OCI-M2 (cell line): Measurements from ENCODE around the gene VSIG4.
A peak's percentile ranks its signal among the peaks of the same experiment; 100 is the strongest.

Experiments used
- DNase-seq: peaks from one replicate; lab custom pipeline; 2025; ENCODE audit not compliant: unreplicated experiment; lab: John Stamatoyannopoulos, UW

The VSIG4 gene

GRCh38 chrX:66024092-66024467 lies 15.8 kb downstream of the VSIG4 start:
- DNase-seq = no peak

DNA sequence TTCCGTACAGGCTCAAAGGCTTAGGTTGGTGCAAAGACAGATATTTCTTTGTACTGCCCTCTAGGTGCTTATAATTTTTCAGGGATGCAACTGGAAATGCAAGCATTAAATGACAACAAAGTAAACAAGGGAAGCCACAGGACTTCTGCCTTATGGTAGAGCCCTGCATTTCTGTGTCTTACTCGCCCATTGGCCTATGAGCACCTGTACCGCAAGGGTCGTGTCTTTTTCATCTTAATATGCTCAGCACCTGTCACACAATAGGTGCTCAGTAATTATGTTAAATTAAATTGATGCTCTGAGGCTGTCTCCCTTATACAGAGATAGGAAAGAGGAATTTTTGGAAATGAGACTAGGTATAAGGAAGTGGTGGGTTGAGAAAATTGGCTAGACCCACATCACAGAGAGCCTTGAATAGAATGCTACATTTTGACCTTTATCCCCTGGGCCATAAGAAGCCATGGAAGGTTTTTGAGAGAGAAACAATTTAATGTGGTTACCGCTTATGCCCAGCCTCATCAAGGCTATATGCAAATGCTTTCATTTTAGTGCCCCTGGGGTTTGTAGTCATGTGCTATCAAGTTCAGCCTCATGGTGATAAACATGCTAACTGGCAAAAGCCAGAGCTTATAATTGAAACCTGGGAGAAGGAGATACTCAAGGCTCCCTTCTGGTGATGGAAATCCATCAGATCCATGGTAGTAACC lies 16.3 kb downstream of the VSIG4 start:
- no peak for DNase-seq

DNA sequence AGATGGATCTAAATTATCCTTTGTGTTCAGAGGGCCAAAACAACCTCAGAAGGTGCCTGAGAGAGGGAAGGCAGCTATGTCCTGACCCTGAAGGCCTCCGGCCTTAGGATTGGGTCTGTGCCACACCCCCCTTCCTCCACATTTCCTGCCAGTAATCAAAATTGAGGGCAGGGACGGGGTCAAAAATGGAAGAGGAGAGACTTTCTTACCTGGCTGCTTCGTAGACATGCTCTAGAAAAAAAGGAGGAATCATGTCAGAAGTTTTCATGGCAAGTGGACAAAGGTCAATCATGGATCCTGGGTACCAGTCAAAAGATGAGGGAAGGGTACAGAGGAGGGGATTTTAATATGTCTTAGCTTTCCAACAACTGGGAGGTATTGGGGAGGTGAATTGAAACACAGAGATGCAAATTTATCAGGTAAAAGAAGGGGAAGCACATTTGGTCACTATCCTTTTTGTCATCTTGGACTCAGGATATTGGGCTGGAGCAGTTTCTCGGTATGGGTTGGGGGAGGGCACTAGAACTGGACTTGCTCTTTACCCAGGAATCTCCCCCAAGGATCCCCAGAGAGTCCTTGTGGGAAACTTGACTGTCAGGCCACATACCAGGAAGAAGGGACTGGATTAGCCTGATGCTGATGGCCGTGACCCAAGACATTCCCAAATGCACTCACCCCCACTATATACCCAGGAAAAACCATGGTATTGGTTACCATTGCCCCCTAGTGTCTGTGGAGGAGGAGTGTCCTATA lies 17.1 kb downstream of the VSIG4 start:
- no peak for DNase-seq

DNA sequence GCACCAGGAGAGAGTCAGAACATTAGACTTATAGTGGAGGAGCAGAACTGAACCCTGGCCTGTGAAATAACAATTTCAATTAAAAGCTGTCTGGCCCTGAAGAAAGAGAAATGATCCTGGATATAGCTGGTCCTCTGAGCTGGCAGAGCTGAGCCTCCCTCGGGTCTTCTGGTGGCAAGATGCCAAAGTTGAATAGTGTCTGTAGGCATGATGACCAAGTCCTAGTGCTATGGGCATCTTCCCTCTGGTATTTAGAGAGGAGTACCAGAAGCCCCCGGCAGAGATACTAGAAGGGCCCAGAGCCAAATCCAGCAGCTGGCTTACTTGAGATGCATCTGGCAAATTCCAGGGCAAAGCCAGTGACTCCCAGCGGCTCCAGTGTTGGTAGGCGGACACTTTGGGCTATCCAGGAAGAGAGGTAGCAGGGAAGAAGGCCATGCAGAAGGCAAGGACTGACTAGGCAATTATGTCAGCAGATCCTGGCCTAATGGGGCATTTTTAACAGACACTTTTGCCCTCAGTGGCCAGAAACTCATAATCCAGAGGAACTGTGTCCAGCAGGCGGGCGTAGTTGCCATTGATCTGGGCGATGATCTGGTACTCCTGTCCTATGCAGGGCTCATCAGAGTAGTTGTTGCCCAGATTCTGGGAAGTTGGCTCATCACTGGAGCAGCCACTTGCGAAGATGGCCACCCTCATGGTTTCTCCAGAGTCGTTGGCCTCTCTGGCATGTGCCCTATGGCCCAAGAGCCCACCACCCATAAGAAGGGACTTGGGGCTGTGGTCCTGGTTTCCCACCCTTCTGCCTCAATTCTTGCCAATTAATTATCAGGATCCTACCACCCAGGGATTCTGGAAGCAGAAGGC lies 17.9 kb downstream of the VSIG4 start:
- peak; percentile 58 for DNase-seq

GRCh38 chrX:66021401-66021764 lies 18.5 kb downstream of the VSIG4 start:
- DNase-seq = peak; percentile 55

- DNase-seq = no peak
Observed at GRCh38 chrX:66020631-66021334, 19.1 kb downstream of the VSIG4 start.

GRCh38 chrX:66019974-66020373 lies 19.9 kb downstream of the VSIG4 start:
- DNase-seq = no peak

- DNase-seq = no peak
Observed at GRCh38 chrX:66019310-66019652, 20.6 kb downstream of the VSIG4 start.

DNA sequence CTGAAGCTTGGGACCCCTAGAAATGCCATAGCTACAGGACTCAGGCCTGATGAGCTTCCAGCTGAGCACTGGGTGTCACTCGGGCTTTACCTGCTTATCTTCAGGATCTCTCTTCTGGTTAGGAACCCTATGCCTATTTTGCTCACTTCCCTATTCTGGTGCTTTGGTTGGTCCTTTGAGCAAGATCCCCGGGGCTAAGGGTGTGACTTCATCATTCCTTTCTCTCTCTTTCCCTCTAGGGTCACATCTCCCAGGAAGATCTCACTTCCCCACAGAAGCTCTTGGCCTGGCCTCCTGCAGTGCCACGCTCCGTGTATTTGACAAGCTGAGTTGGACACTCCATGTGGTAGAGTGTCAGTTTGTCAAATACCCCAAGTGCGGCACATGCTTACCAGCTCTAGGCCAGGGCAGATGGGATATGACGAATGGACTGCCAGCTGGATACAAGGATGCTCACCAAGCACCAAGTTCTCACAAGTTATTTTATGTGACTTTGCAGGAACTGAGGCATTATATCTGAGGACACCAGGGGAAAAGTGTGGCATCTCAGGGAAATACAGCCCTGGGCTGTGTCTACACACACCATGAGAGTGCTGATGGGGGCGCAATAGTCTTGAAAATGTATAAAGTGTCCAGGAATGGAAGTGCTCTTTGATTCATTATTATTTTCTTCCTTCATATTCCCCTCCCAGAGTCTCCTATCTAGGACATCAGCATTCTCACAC lies 21.1 kb downstream of the VSIG4 start:
- peak; percentile 50 for DNase-seq

- no peak for DNase-seq
Observed at GRCh38 chrX:66017659-66018170, 22.2 kb downstream of the VSIG4 start.

DNA sequence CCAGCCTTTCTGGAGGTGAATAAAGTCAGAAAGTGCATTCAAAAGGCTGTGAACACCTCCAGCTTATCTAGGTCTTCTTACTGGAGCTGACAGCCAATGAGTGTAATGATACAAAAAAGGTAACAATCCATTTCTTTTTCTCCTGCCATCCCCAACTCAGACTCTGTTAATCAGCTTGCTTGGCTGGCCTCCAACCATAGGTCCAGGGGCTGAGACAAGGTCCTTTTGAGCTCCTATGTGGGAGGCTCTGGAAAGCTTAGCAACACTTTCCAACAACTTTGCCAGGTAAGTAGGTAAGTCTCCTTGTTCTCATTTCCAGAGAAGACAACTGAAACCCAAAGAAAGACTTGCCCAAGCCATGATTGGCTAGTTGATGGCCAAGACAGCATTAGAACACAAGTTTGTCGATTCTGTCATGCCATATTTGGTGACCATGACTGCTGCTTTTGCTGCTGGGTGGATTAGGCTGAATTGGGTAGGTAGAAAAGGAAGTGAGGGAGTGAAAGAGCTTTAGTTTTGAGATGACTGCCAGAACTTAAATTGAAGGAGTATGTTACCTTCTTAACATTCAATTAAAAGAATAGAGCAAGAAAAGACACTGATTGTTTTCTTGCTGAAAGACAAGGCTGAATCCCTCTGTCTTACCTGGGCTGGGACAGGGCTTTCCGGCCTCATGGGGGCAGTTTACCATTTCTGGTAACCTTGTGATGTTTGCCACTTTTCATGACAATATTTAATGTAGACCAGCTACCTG lies 22.8 kb downstream of the VSIG4 start:
- DNase-seq = no peak

DNA sequence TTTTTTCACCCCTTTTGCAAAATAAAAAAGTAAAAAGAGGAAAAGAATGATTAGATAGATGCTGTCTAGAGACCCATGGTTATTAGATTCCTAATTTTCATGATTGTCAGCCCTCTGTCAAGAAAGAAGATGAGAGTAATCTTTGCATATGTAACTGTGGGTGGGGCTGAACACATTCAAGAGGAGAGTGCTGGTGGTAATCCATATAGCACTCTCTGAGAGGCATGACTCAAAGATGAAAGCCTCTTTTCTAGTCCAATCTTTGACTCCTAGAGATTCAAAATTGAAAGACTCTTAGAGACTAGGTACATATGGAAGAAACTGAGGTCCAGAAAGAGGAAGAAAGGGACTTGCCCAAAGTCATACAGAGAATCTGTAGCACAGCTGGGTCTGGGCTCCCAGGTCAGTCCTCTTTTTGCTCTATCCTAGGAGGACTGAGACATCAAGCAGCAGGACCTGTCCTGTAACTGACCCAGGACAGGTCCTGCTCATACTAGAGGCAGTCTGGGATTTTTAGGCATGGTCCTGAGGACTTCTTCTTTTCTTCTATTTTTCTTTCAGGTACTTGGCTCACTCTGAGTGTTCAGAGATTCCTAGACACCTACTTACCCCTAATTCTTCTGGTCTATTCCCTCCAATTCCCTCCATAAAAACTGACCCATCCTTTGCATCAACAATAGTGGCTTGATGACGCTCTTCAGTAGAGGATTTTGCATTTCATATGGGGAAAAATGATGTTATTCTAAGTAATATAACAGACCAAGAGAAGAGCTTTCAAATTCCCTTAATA lies 23.8 kb downstream of the VSIG4 start:
- no peak for DNase-seq

- peak; percentile 68 for DNase-seq
Observed at GRCh38 chrX:66015152-66015831, 24.6 kb downstream of the VSIG4 start.

DNA sequence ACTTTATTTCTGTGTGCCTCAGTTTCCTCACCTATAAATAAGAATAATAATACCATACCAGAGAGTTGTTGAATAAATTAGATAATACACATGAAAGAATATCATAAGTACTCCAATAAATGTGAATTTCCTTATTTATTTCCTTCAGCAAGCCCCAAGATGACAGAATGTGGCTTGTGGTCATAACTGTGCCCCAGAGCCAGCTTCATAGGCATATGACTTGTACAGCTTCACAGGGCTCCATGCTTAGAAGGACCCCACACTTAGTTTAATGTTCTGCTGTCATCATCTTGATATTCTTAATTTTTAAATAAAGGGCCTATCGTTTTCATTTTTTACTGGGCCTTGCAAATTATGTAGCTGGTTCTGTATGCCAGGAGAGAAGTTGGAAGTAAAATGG lies 25.3 kb downstream of the VSIG4 start:
- no peak for DNase-seq

DNA sequence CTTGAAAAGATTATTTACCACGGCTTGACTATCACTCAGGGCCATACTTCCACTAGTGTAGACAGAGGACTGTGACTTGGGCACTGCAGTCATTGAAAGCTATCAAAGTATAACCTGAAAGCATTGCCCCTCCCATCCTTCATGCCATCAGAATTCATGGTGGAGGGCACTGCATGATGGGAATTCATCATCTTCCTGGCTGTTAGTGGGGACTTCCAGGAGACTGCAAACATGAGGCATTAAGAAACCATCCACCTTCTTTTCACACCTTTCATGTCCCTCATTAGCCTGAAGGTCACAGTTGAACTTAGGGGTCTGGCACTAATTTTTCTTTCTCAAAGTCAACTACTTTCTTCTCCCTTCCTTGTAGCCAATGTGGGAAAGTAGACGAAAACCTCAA lies 25.8 kb downstream of the VSIG4 start:
- no peak for DNase-seq

GRCh38 chrX:66013194-66013816 lies 26.6 kb downstream of the VSIG4 start:
- DNase-seq = no peak

GRCh38 chrX:66012094-66012534 lies 27.8 kb downstream of the VSIG4 start:
- DNase-seq = no peak
